Measurements from ENCODE around the gene IGF1R.

The IGF1R gene

GRCh38 chr15:98896802-98897732 is 248.7 kb downstream of the IGF1R start:
- Mint-ChIP-seq H3K36me3 (ENCODE audit: low read depth) (peaks cover 60% of the 10 kb centered on the region), H3K4me1 (ENCODE audit: low read depth) (peaks cover 13% of the 10 kb centered on the region), H3K27me3 (no peaks in the 10 kb centered on the region), H3K9me3 (no peaks in the 10 kb centered on the region), H3K4me3 (no peak overlapping the region), H3K27ac (peak overlapping the region; percentile 31)
- DNase-seq: no peak

GRCh38 chr15:98898122-98898521 is 249.8 kb downstream of the IGF1R start:
- DNase-seq: no peak
- Mint-ChIP-seq H3K27me3 (no peaks in the 10 kb centered on the region), H3K36me3 (ENCODE audit: low read depth) (peaks cover 58% of the 10 kb centered on the region), H3K27ac (no peak overlapping the region), H3K4me3 (no peak overlapping the region), H3K9me3 (no peaks in the 10 kb centered on the region), H3K4me1 (ENCODE audit: low read depth) (peaks cover 15% of the 10 kb centered on the region)

- Mint-ChIP-seq H3K9me3 (no peaks in the 10 kb centered on the region), H3K4me1 (ENCODE audit: low read depth) (peaks cover 23% of the 10 kb centered on the region), H3K27ac (no peak overlapping the region), H3K4me3 (no peak overlapping the region), H3K27me3 (no peaks in the 10 kb centered on the region), H3K36me3 (ENCODE audit: low read depth) (peaks cover 52% of the 10 kb centered on the region)
- DNase-seq: no peak
These were observed 251.1 kb downstream of the IGF1R start for GRCh38 chr15:98899272-98900021.

GRCh38 chr15:98900356-98900755 is 252.0 kb downstream of the IGF1R start:
- Mint-ChIP-seq H3K27ac (no peak overlapping the region), H3K27me3 (no peaks in the 10 kb centered on the region), H3K36me3 (ENCODE audit: low read depth) (peaks cover 52% of the 10 kb centered on the region), H3K4me3 (no peak overlapping the region), H3K4me1 (ENCODE audit: low read depth) (peaks cover 23% of the 10 kb centered on the region), H3K9me3 (no peaks in the 10 kb centered on the region)
- DNase-seq: no peak

- Mint-ChIP-seq H3K27ac (peak overlapping the region; percentile 16), H3K27me3 (no peaks in the 10 kb centered on the region), H3K36me3 (ENCODE audit: low read depth) (peaks cover 47% of the 10 kb centered on the region), H3K4me3 (no peak overlapping the region), H3K4me1 (ENCODE audit: low read depth) (peaks cover 23% of the 10 kb centered on the region), H3K9me3 (no peaks in the 10 kb centered on the region)
- no peak for DNase-seq
These were observed 253.2 kb downstream of the IGF1R start for GRCh38 chr15:98901434-98902072.

GRCh38 chr15:98902931-98903330 is 254.6 kb downstream of the IGF1R start:
- Mint-ChIP-seq H3K36me3 (ENCODE audit: low read depth) (peaks cover 36% of the 10 kb centered on the region), H3K4me3 (no peak overlapping the region), H3K4me1 (ENCODE audit: low read depth) (peaks cover 16% of the 10 kb centered on the region), H3K27ac (no peak overlapping the region), H3K27me3 (no peaks in the 10 kb centered on the region), H3K9me3 (no peaks in the 10 kb centered on the region)
- no peak for DNase-seq

GRCh38 chr15:98903377-98904018 is 255.2 kb downstream of the IGF1R start:
- no peak for DNase-seq
- no peaks in the 10 kb centered on the region for H3K27me3 Mint-ChIP-seq
- peaks cover 36% of the 10 kb centered on the region for H3K36me3 Mint-ChIP-seq (ENCODE audit: low read depth)
- no peaks in the 10 kb centered on the region for H3K9me3 Mint-ChIP-seq
- H3K27ac Mint-ChIP-seq: peak overlapping the region; percentile 85
- H3K4me3 Mint-ChIP-seq: no peak overlapping the region
- peaks cover 16% of the 10 kb centered on the region for H3K4me1 Mint-ChIP-seq (ENCODE audit: low read depth)

GRCh38 chr15:98904544-98904943 is 256.2 kb downstream of the IGF1R start:
- Mint-ChIP-seq H3K27me3 (no peaks in the 10 kb centered on the region), H3K4me3 (no peak overlapping the region), H3K36me3 (ENCODE audit: low read depth) (peaks cover 41% of the 10 kb centered on the region), H3K27ac (no peak overlapping the region), H3K4me1 (ENCODE audit: low read depth) (peaks cover 16% of the 10 kb centered on the region), H3K9me3 (no peaks in the 10 kb centered on the region)
- no peak for DNase-seq

- Mint-ChIP-seq H3K4me3 (no peak overlapping the region), H3K9me3 (no peaks in the 10 kb centered on the region), H3K27me3 (no peaks in the 10 kb centered on the region), H3K27ac (no peak overlapping the region), H3K36me3 (ENCODE audit: low read depth) (peaks cover 47% of the 10 kb centered on the region), H3K4me1 (ENCODE audit: low read depth) (peaks cover 16% of the 10 kb centered on the region)
- no peak for DNase-seq
These were observed 257.8 kb downstream of the IGF1R start for GRCh38 chr15:98905963-98906711.

GRCh38 chr15:98906712-98907083 is 258.4 kb downstream of the IGF1R start:
- no peaks in the 10 kb centered on the region for H3K27me3 Mint-ChIP-seq
- H3K9me3 Mint-ChIP-seq: no peaks in the 10 kb centered on the region
- H3K4me1 Mint-ChIP-seq (ENCODE audit: low read depth): peaks cover 10% of the 10 kb centered on the region
- peaks cover 48% of the 10 kb centered on the region for H3K36me3 Mint-ChIP-seq (ENCODE audit: low read depth)
- DNase-seq: no peak
- no peak overlapping the region for H3K4me3 Mint-ChIP-seq
- H3K27ac Mint-ChIP-seq: no peak overlapping the region

GRCh38 chr15:98907927-98908471 is 259.7 kb downstream of the IGF1R start:
- H3K4me3 Mint-ChIP-seq: no peak overlapping the region
- peaks cover 60% of the 10 kb centered on the region for H3K36me3 Mint-ChIP-seq (ENCODE audit: low read depth)
- peaks cover 9% of the 10 kb centered on the region for H3K4me1 Mint-ChIP-seq (ENCODE audit: low read depth)
- no peak overlapping the region for H3K27ac Mint-ChIP-seq
- H3K9me3 Mint-ChIP-seq: no peaks in the 10 kb centered on the region
- no peak for DNase-seq
- H3K27me3 Mint-ChIP-seq: no peaks in the 10 kb centered on the region

- peaks cover 9% of the 10 kb centered on the region for H3K4me1 Mint-ChIP-seq (ENCODE audit: low read depth)
- H3K36me3 Mint-ChIP-seq (ENCODE audit: low read depth): peaks cover 74% of the 10 kb centered on the region
- no peak for DNase-seq
- no peak overlapping the region for H3K4me3 Mint-ChIP-seq
- H3K27ac Mint-ChIP-seq: no peak overlapping the region
- H3K27me3 Mint-ChIP-seq: no peaks in the 10 kb centered on the region
- H3K9me3 Mint-ChIP-seq: no peaks in the 10 kb centered on the region
These were observed 261.9 kb downstream of the IGF1R start for GRCh38 chr15:98909968-98910885.

- no peak for DNase-seq
- peaks cover 92% of the 10 kb centered on the region for H3K36me3 Mint-ChIP-seq (ENCODE audit: low read depth)
- no peaks in the 10 kb centered on the region for H3K9me3 Mint-ChIP-seq
- H3K27ac Mint-ChIP-seq: no peak overlapping the region
- no peaks in the 10 kb centered on the region for H3K27me3 Mint-ChIP-seq
- peaks cover 17% of the 10 kb centered on the region for H3K4me1 Mint-ChIP-seq (ENCODE audit: low read depth)
- no peak overlapping the region for H3K4me3 Mint-ChIP-seq
These were observed 266.3 kb downstream of the IGF1R start for GRCh38 chr15:98914626-98915025.

Measured in activated T-cell treated with anti-CD3 and anti-CD28 coated beads, Interleukin-2, amount 50 U/mL, for 24 hours (primary cell).